ENCODE data around the gene BIRC5. TPM values are rescaled to one million over a fixed set of nuclear protein-coding genes. Genes with fewer than 3 reads are reported as not detected.

The BIRC5 gene
- total RNA-seq, 1 donor from 2014 or later: 68.0 TPM

GRCh38 chr17:78236362-78237127 is 22.5 kb downstream of the BIRC5 start:
- no peak for DNase-seq (ENCODE audit: low read depth)
- no peak overlapping the region for H3K4me3 ChIP-seq (ENCODE audit: low read depth, low read length)
- TF ChIP-seq, protein P1, sequence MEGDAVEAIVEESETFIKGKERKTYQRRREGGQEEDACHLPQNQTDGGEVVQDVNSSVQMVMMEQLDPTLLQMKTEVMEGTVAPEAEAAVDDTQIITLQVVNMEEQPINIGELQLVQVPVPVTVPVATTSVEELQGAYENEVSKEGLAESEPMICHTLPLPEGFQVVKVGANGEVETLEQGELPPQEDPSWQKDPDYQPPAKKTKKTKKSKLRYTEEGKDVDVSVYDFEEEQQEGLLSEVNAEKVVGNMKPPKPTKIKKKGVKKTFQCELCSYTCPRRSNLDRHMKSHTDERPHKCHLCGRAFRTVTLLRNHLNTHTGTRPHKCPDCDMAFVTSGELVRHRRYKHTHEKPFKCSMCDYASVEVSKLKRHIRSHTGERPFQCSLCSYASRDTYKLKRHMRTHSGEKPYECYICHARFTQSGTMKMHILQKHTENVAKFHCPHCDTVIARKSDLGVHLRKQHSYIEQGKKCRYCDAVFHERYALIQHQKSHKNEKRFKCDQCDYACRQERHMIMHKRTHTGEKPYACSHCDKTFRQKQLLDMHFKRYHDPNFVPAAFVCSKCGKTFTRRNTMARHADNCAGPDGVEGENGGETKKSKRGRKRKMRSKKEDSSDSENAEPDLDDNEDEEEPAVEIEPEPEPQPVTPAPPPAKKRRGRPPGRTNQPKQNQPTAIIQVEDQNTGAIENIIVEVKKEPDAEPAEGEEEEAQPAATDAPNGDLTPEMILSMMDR (conservative IDR thresholded peaks at IDR 0.05; ENCODE audit: low read depth, low read length): no peak

DNA sequence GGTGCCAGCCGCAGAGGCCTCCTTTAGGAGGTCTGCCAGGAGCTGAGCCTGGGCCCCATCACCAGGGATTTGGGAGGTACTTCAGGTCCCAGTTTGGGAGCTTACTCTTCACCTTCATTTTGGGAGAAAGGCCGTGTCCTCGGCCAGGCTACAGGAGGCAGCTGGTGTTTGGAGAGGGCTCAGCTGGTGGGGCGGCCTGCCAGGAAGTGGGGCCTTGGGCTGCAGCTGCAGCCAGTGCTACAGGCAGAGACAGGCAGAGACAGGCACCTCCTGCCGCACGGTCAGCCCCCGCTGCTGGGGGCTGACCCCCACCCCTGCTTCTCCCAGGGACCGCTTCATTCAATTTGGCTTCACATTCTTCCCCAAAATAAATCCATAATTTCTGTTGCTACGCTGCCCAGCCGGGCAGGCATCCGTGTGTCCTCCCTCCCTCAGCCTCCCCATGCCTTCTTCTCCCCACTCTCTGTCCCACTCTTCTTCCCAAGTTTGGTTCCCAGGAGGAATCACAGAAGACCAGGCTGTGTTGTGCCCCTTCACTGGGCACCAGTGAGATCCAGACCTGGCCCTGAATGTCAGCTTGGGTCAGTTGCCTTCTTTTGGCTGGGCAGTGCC is 23.5 kb downstream of the BIRC5 start:
- DNase-seq (ENCODE audit: low read depth): no peak
- no peak overlapping the region for H3K4me3 ChIP-seq (ENCODE audit: low read depth, low read length)
- TF ChIP-seq, protein P1 (conservative IDR thresholded peaks at IDR 0.05; ENCODE audit: low read depth, low read length): no peak

DNA sequence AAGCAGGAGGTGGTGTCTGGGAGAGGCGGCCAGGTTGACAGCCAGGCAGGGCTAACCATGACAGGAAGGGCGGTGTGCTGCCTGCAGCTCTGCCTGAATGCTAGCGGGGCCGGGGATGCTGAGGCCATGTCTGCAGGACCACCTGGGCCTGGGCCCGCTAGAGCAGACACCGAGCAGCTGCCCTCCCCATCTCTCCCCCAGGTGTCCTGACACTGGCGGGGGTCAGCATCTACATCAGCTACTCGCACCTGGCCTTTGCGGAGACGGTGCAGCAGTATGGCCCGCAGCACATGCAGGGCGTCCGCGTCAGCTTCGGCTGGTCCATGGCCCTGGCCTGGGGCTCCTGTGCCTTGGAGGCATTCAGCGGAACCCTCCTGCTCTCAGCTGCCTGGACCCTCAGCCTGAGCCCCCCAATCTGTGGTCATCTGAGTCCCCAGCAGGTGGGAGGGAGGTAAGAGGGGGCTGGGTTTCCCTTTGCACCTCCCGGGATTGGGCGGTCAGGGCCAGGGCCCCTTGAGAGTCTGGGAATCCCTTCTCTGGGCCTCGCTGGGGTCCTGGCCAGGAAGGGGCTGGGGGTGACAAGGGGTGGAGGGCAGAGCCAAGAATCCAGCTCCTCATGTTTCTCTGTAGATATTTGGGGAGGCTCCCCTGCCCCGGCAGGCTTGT is 24.9 kb downstream of the BIRC5 start:
- no peak for DNase-seq (ENCODE audit: low read depth)
- TF ChIP-seq, protein P1 (conservative IDR thresholded peaks at IDR 0.05; ENCODE audit: low read depth, low read length): no peak
- no peak overlapping the region for H3K4me3 ChIP-seq (ENCODE audit: low read depth, low read length)

GRCh38 chr17:78239489-78239931 is 25.5 kb downstream of the BIRC5 start:
- H3K4me3 ChIP-seq (ENCODE audit: low read depth, low read length): no peak overlapping the region
- no peak for DNase-seq (ENCODE audit: low read depth)
- TF ChIP-seq, protein P1 (conservative IDR thresholded peaks at IDR 0.05; ENCODE audit: low read depth, low read length): no peak

- TF ChIP-seq, protein P1 (conservative IDR thresholded peaks at IDR 0.05; ENCODE audit: low read depth, low read length): no peak
- H3K4me3 ChIP-seq (ENCODE audit: low read depth, low read length): no peak overlapping the region
- DNase-seq (ENCODE audit: low read depth): no peak
Measured at GRCh38 chr17:78240012-78240655, 26.1 kb downstream of the BIRC5 start.

GRCh38 chr17:78240839-78241238 is 26.8 kb downstream of the BIRC5 start:
- DNase-seq (ENCODE audit: low read depth): no peak
- TF ChIP-seq, protein P1 (conservative IDR thresholded peaks at IDR 0.05; ENCODE audit: low read depth, low read length): no peak
- no peak overlapping the region for H3K4me3 ChIP-seq (ENCODE audit: low read depth, low read length)
